ENCODE data around the gene C1orf185.
A peak's percentile ranks its signal among the peaks of the same experiment; 100 is the strongest.

- peak; percentile 33 for TF ChIP-seq CTCF (IDR thresholded peaks at IDR 0.05; ENCODE audit: low read depth, low read length)
- no peak for TF ChIP-seq EZH2phosphoT487 (IDR thresholded peaks at IDR 0.05; ENCODE audit: low read depth)
Measured at GRCh38 chr1:51058858-51059257, 43.2 kb upstream of the C1orf185 start.

Measured in OCI-LY3 (cell line).